SK-N-SH treated with all-trans-retinoic acid at 6 μM for 48 hours (cell line): ENCODE measurements around the gene ARHGAP10.

ENCODE experiments used
- ATAC-seq: fragments of 200-7000 bp; cut with Tn5 transposase; 3 replicates; pipeline ENCODE4 v1.9.1; 2020; ENCODE audit warnings: mild to moderate bottlenecking, moderate library complexity
- BACH2 ChIP-seq: fragments of 250-450 bp; sonication (Bioruptor Pico); IDR thresholded peaks from 2 replicates; pipeline ENCODE4 v1.9.0; 2021; ENCODE audit warnings: mild to moderate bottlenecking, borderline replicate concordance
- CREB5 ChIP-seq: fragments of 250-450 bp; sonication (Bioruptor Pico); IDR thresholded peaks from 2 replicates; pipeline ENCODE4 v1.5.1; 2020; ENCODE audit warnings: low read depth, mild to moderate bottlenecking, moderate library complexity
- CSDC2 ChIP-seq: fragments of 250-450 bp; sonication (Bioruptor Pico); IDR thresholded peaks from 2 replicates; pipeline ENCODE4 v1.5.0; 2020; ENCODE audit warnings: mild to moderate bottlenecking, moderate library complexity
- GLIS3 ChIP-seq: fragments of 250-450 bp; sonication (Bioruptor Pico); IDR thresholded peaks from 2 replicates; pipeline ENCODE4 v1.5.0; 2020; ENCODE audit warnings: mild to moderate bottlenecking, moderate library complexity
- ISL1 ChIP-seq: fragments of 250-450 bp; sonication (Bioruptor Pico); IDR thresholded peaks from 2 replicates; pipeline ENCODE4 v2.1.2; 2022; ENCODE audit warnings: mild to moderate bottlenecking, moderate library complexity
- OSR1 ChIP-seq: fragments of 250-450 bp; sonication (Bioruptor Pico); IDR thresholded peaks from 2 replicates; pipeline ENCODE4 v1.8.0; 2022; ENCODE audit warnings: moderate library complexity, mild to moderate bottlenecking, inconsistent platforms
- PATZ1 ChIP-seq: fragments of 250-450 bp; sonication (Bioruptor Pico); IDR thresholded peaks from 2 replicates; pipeline ENCODE4 v1.8.0; 2020; ENCODE audit warnings: mild to moderate bottlenecking, moderate library complexity, borderline replicate concordance
- POU6F1 ChIP-seq: fragments of 250-450 bp; sonication (Bioruptor Pico); IDR thresholded peaks from 2 replicates; pipeline ENCODE4 v1.8.0; 2021; ENCODE audit warnings: low read depth, mild to moderate bottlenecking, moderate library complexity, borderline replicate concordance
- PPARA ChIP-seq: fragments of 250-450 bp; sonication (Bioruptor Pico); IDR thresholded peaks from 2 replicates; pipeline ENCODE4 v1.5.0; 2020; ENCODE audit warnings: mild to moderate bottlenecking, borderline replicate concordance
- TCF4 ChIP-seq: fragments of 250-450 bp; sonication (Bioruptor Pico); IDR thresholded peaks from 2 replicates; pipeline ENCODE4 v1.8.0; 2021; ENCODE audit warnings: mild to moderate bottlenecking, moderate library complexity, borderline replicate concordance
- TOX ChIP-seq: fragments of 250-450 bp; sonication (Bioruptor Pico); IDR thresholded peaks from 2 replicates; pipeline ENCODE4 v1.8.0; 2021; ENCODE audit warnings: mild to moderate bottlenecking, moderate library complexity, borderline replicate concordance
- TSHZ2 ChIP-seq: fragments of 250-450 bp; sonication (Bioruptor Pico); IDR thresholded peaks from 2 replicates; pipeline ENCODE4 v1.5.0; 2020; ENCODE audit warnings: mild to moderate bottlenecking, moderate library complexity
- ZC3H10 ChIP-seq: fragments of 250-450 bp; sonication (Bioruptor Pico); IDR thresholded peaks from 2 replicates; pipeline ENCODE4 v1.5.1; 2021; ENCODE audit warnings: mild to moderate bottlenecking, moderate library complexity
- ZFP3 ChIP-seq: fragments of 250-450 bp; sonication (Bioruptor Pico); IDR thresholded peaks from 2 replicates; pipeline ENCODE4 v1.5.0; 2020; ENCODE audit warnings: mild to moderate bottlenecking, moderate library complexity
- ZFP30 ChIP-seq: fragments of 450-650 bp; formaldehyde crosslinking; IDR thresholded peaks from 2 replicates; pipeline ENCODE4 v1.5.0; 2022; ENCODE audit warnings: mild to moderate bottlenecking, moderate library complexity
- ZNF565 ChIP-seq: fragments of 450-650 bp; formaldehyde crosslinking; conservative IDR thresholded peaks from 2 replicates; pipeline ENCODE4 v1.5.0; 2020; ENCODE audit warnings: low read depth, mild to moderate bottlenecking, moderate library complexity
- ZNF70 ChIP-seq: fragments of 450-650 bp; formaldehyde crosslinking; IDR thresholded peaks from 2 replicates; pipeline ENCODE4 v1.5.0; 2020; ENCODE audit warnings: mild to moderate bottlenecking, moderate library complexity
- ZNF8 ChIP-seq: fragments of 450-650 bp; formaldehyde crosslinking; IDR thresholded peaks from 2 replicates; pipeline ENCODE4 v1.5.0; 2020; ENCODE audit warnings: mild to moderate bottlenecking, moderate library complexity

Gene ARHGAP10

GRCh38 chr4:148064451-148064850 lies 332.6 kb downstream of the ARHGAP10 start:
- TF ChIP-seq PATZ1 (no peak), CREB5 (CRISPR knock-in tag) (no peak), POU6F1 (no peak), ZNF70 (CRISPR knock-in tag) (no peak), ISL1 (CRISPR knock-in tag) (no peak), OSR1 (CRISPR knock-in tag) (no peak), ZFP30 (no peak), PPARA (CRISPR knock-in tag) (no peak), TCF4 (CRISPR knock-in tag) (no peak), ZNF8 (CRISPR knock-in tag) (no peak), TOX (CRISPR knock-in tag) (no peak), BACH2 (no peak), ZC3H10 (no peak), ZNF565 (no peak), CSDC2 (CRISPR knock-in tag) (no peak)

GRCh38 chr4:148065075-148065474 lies 333.2 kb downstream of the ARHGAP10 start:
- TF ChIP-seq ZFP30 (no peak), CREB5 (CRISPR knock-in tag) (no peak), ZFP3 (CRISPR knock-in tag) (no peak), PATZ1 (no peak), OSR1 (CRISPR knock-in tag) (no peak), TCF4 (CRISPR knock-in tag) (no peak), ZNF70 (CRISPR knock-in tag) (no peak), GLIS3 (CRISPR knock-in tag) (no peak), ZC3H10 (no peak)
- peak; percentile 24; the same call in 2 of the 3 replicates for ATAC-seq

More at GRCh38 chr4:148064451-148064850, 332.6 kb downstream of the ARHGAP10 start:
- no peak for ATAC-seq

GRCh38 chr4:148067301-148067916 lies 335.5 kb downstream of the ARHGAP10 start:
- TF ChIP-seq PPARA (CRISPR knock-in tag) = no peak
- TF ChIP-seq ISL1 (CRISPR knock-in tag) = 0 out of 2 replicates have a peak, but pooled peaks have one; percentile 11

GRCh38 chr4:148068065-148068911 lies 336.4 kb downstream of the ARHGAP10 start:
- no peak; the same call in 1 of the 2 replicates for TF ChIP-seq TSHZ2
- 0 out of 2 replicates have a peak, but pooled peaks have one; percentile 49 for TF ChIP-seq TCF4 (CRISPR knock-in tag)
- peak; percentile 35; the same call in 2 of the 3 replicates for ATAC-seq

More at GRCh38 chr4:148067301-148067916, 335.5 kb downstream of the ARHGAP10 start:
- peak; percentile 62 for ATAC-seq
